MCF 10A (cell line): Measurements from ENCODE around the gene OSBPL9. TPM values are rescaled to one million over a fixed set of nuclear protein-coding genes. Genes with fewer than 3 reads are reported as not detected.

Source experiments
- BruUV-seq: library from RNA; stranded (reverse); fragments of 400-500 nt; replicated peaks from 2 replicates; lab custom pipeline; 2021; lab: Mats Ljungman, UMichigan
- CTCF ChIA-PET: fragments of 300-600 bp; sonication (Branson Sonifier 250); formaldehyde crosslinking; extraction: SDS; loops from one replicate; lab custom pipeline; 2021; ENCODE audit warnings: antibody characterized with exemption, inconsistent platforms; lab: Yijun Ruan, JAX
- POLR2A ChIA-PET: fragments of 300-600, 350-650 bp; sonication (Branson Sonifier 250); formaldehyde crosslinking; extraction: SDS; loops from one replicate; lab custom pipeline; 2020; ENCODE audit warnings: antibody characterized with exemption, inconsistent platforms; lab: Yijun Ruan, JAX
- DNase-seq: peaks from one replicate; pipeline ENCODE4 v3.0.0-alpha.2; 2018; ENCODE audit not compliant: unreplicated experiment
- H3K27ac Mint-ChIP-seq: one replicate; pipeline ENCODE4 v1.8.0; 2022; ENCODE audit warnings: mild to moderate bottlenecking, low read depth, mixed read lengths; ENCODE audit not compliant: unreplicated experiment
- H3K27me3 Mint-ChIP-seq: one replicate; pipeline ENCODE4 v1.8.0; 2022; ENCODE audit warnings: mixed read lengths; ENCODE audit not compliant: insufficient read depth, unreplicated experiment
- H3K36me3 Mint-ChIP-seq: one replicate; pipeline ENCODE4 v1.8.0; 2022; ENCODE audit warnings: mild to moderate bottlenecking, moderate library complexity, mixed read lengths; ENCODE audit not compliant: insufficient read depth, unreplicated experiment
- H3K4me1 Mint-ChIP-seq: one replicate; pipeline ENCODE4 v1.8.0; 2022; ENCODE audit warnings: mixed read lengths; ENCODE audit not compliant: insufficient read depth, unreplicated experiment
- H3K4me3 Mint-ChIP-seq: one replicate; pipeline ENCODE4 v1.8.0; 2022; ENCODE audit warnings: mild to moderate bottlenecking, moderate library complexity, mixed read lengths; ENCODE audit not compliant: unreplicated experiment
- H3K9me3 Mint-ChIP-seq: one replicate; pipeline ENCODE4 v1.8.0; 2022; ENCODE audit warnings: mixed read lengths; ENCODE audit not compliant: unreplicated experiment
- intact Hi-C: fragments of 100-400 bp; cut with micrococcal nuclease; formaldehyde crosslinking; loops from 2 replicates; pipeline ENCODE4 v1.14.1; 2022
- total RNA-seq: library from RNA; stranded (reverse); gene quantifications from 2 replicates; pipeline ENCODE4 v1.2.3, GENCODE V29; 2022
- TF ChIP-seq, protein P1 (sequence below): fragments of 200-600 bp; IDR thresholded peaks from one replicate; pipeline ENCODE4 v1.8.0; 2022; ENCODE audit warnings: antibody characterized with exemption, mild to moderate bottlenecking; ENCODE audit not compliant: unreplicated experiment

Gene OSBPL9
- total RNA-seq, 1 experiment from 2014 or later = 51.7 TPM

GRCh38 chr1:51634618-51635017 lies 17.7 kb downstream of the OSBPL9 start:
- Mint-ChIP-seq H3K9me3 (no peaks in the 10 kb centered on the region), H3K27ac (no peak overlapping the region), H3K4me3 (no peak overlapping the region), H3K27me3 (no peaks in the 10 kb centered on the region), H3K36me3 (no peaks in the 10 kb centered on the region), H3K4me1 (peaks cover 18% of the 10 kb centered on the region)
- BruUV-seq = no TSS peak
- intact Hi-C loops = no loop called here
- POLR2A ChIA-PET = interaction anchor here (0.6 kb wide), 1 partner anchor 93 kb away, joined by 3 read pairs; no protein-coding TSS in a partner anchor
- DNase-seq = no peak
- CTCF ChIA-PET = no interaction called here
- TF ChIP-seq, protein P1, sequence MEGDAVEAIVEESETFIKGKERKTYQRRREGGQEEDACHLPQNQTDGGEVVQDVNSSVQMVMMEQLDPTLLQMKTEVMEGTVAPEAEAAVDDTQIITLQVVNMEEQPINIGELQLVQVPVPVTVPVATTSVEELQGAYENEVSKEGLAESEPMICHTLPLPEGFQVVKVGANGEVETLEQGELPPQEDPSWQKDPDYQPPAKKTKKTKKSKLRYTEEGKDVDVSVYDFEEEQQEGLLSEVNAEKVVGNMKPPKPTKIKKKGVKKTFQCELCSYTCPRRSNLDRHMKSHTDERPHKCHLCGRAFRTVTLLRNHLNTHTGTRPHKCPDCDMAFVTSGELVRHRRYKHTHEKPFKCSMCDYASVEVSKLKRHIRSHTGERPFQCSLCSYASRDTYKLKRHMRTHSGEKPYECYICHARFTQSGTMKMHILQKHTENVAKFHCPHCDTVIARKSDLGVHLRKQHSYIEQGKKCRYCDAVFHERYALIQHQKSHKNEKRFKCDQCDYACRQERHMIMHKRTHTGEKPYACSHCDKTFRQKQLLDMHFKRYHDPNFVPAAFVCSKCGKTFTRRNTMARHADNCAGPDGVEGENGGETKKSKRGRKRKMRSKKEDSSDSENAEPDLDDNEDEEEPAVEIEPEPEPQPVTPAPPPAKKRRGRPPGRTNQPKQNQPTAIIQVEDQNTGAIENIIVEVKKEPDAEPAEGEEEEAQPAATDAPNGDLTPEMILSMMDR = no peak

DNA sequence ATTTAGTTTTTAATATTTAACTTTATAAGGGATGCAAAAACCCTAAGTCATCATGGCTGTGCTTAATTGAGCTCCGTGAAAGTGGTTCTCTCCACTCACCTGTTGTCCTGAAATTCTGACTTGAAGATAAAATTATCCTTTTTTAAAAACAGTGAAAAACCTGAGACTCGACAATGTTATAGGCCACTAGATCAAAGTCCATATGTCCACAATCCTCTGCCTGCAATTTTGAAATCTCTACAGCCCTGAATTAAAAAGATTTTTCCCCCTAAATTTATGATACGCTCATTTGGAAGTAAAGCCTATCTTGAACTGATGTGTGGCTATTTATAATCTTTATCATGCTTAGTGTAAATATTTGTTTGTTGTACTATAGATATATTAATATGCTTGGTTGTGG lies 18.7 kb downstream of the OSBPL9 start:
- H3K27ac Mint-ChIP-seq = no peak overlapping the region
- POLR2A ChIA-PET = interaction anchor here (0.9 kb wide), 1 partner anchor 55 kb away, joined by 3 read pairs; no protein-coding TSS in a partner anchor
- CTCF ChIA-PET = no interaction called here
- TF ChIP-seq, protein P1 = no peak
- peaks cover 18% of the 10 kb centered on the region for H3K4me1 Mint-ChIP-seq
- BruUV-seq = no TSS peak
- intact Hi-C loops = no loop called here
- no peak for DNase-seq
- H3K36me3 Mint-ChIP-seq = no peaks in the 10 kb centered on the region
- no peaks in the 10 kb centered on the region for H3K27me3 Mint-ChIP-seq
- no peaks in the 10 kb centered on the region for H3K9me3 Mint-ChIP-seq
- no peak overlapping the region for H3K4me3 Mint-ChIP-seq

- H3K9me3 Mint-ChIP-seq = no peaks in the 10 kb centered on the region
- no peak for DNase-seq
- POLR2A ChIA-PET = interaction anchor here (0.9 to 1.2 kb wide), 2 partner anchors 55 to 93 kb away, joined by 3 to 4 read pairs; no protein-coding TSS in a partner anchor
- peaks cover 18% of the 10 kb centered on the region for H3K4me1 Mint-ChIP-seq
- peak overlapping the region; percentile 42 for H3K27ac Mint-ChIP-seq
- intact Hi-C loops = no loop called here
- H3K27me3 Mint-ChIP-seq = no peaks in the 10 kb centered on the region
- TF ChIP-seq, protein P1 = no peak
- BruUV-seq = no TSS peak
- CTCF ChIA-PET = interaction anchor here (0.6 to 0.7 kb wide), 2 partner anchors 106 to 127 kb away, joined by 3 read pairs; no protein-coding TSS in a partner anchor
- no peaks in the 10 kb centered on the region for H3K36me3 Mint-ChIP-seq
- H3K4me3 Mint-ChIP-seq = no peak overlapping the region
These were observed 19.3 kb downstream of the OSBPL9 start for GRCh38 chr1:51636191-51636590.

GRCh38 chr1:51636764-51637522 lies 20.1 kb downstream of the OSBPL9 start:
- H3K4me1 Mint-ChIP-seq = peaks cover 18% of the 10 kb centered on the region
- no peak overlapping the region for H3K4me3 Mint-ChIP-seq

More at GRCh38 chr1:51636764-51637522, 20.1 kb downstream of the OSBPL9 start:
- no peaks in the 10 kb centered on the region for H3K27me3 Mint-ChIP-seq
- no peaks in the 10 kb centered on the region for H3K36me3 Mint-ChIP-seq
- no TSS peak for BruUV-seq
- ChIA-PET CTCF (interaction anchor here (0.6 to 0.7 kb wide), 3 partner anchors 13 to 127 kb away, joined by 3 read pairs; no protein-coding TSS in a partner anchor), POLR2A (interaction anchor here (0.7 to 1.2 kb wide), 7 partner anchors 20 to 169 kb away, joined by 3 to 8 read pairs (median 4); partner anchors contain the start of gene OSBPL9)
- no peaks in the 10 kb centered on the region for H3K9me3 Mint-ChIP-seq
- peak; percentile 89 for DNase-seq
- intact Hi-C loops = no loop called here
- TF ChIP-seq, protein P1 = no peak
- H3K27ac Mint-ChIP-seq = peak overlapping the region; percentile 42
